OCI-LY7 (cell line): ENCODE measurements around the gene VEZF1. TPM values are rescaled to one million over a fixed set of nuclear protein-coding genes. Genes with fewer than 3 reads are reported as not detected.

Experiments used
- BruUV-seq: library from RNA; stranded (reverse); fragments of 400-500 nt; replicated peaks from 2 replicates; lab custom pipeline; 2021; lab: Mats Ljungman, UMichigan
- CTCF ChIA-PET: fragments of 300-600 bp; sonication (Branson Sonifier 250); formaldehyde crosslinking; loops from one replicate; lab custom pipeline; 2022; ENCODE audit warnings: antibody characterized with exemption; ENCODE audit not compliant: unreplicated experiment; lab: Charles Lee
- POLR2A ChIA-PET: fragments of 300-600 bp; sonication (Branson Sonifier 250); formaldehyde crosslinking; loops from one replicate; lab custom pipeline; 2022; ENCODE audit warnings: antibody characterized with exemption; lab: Charles Lee
- DNase-seq: peaks from one replicate; pipeline ENCODE4 v3.0.0-alpha.2; 2015; ENCODE audit warnings: low spot score
- H2AFZ ChIP-seq: fragments of 200-600 bp; sonication (generic), shearing (Covaris generic); 2 replicates; pipeline ENCODE4 v1.6.1; 2014; ENCODE audit warnings: mild to moderate bottlenecking, antibody characterized with exemption, low read length, moderate library complexity
- H3K27ac ChIP-seq: fragments of 200-600 bp; sonication (generic); 2 replicates; pipeline ENCODE4 v1.5.1; 2014; ENCODE audit warnings: mixed run types, low read depth, mild to moderate bottlenecking, moderate library complexity, low read length, inconsistent platforms; ENCODE audit not compliant: poor library complexity, severe bottlenecking
- H3K36me3 ChIP-seq: fragments of 200-600 bp; sonication (generic); 2 replicates; pipeline ENCODE4 v1.6.1; 2014; ENCODE audit warnings: mild to moderate bottlenecking, antibody characterized with exemption, low read length, moderate library complexity, mixed read lengths; ENCODE audit not compliant: insufficient read depth
- H3K4me1 ChIP-seq: fragments of 200-600 bp; sonication (generic); 2 replicates; pipeline ENCODE4 v1.5.1; 2014; ENCODE audit warnings: mild to moderate bottlenecking, low read length; ENCODE audit not compliant: insufficient read depth, poor library complexity, severe bottlenecking
- H3K4me2 ChIP-seq: fragments of 200-600 bp; sonication (generic); 2 replicates; pipeline ENCODE4 v1.6.1; 2014; ENCODE audit warnings: mild to moderate bottlenecking, low read length
- H3K4me3 ChIP-seq: fragments of 200-600 bp; sonication (generic); 2 replicates; pipeline ENCODE4 v1.5.1; 2014; ENCODE audit warnings: mild to moderate bottlenecking, low read depth, low read length; ENCODE audit not compliant: poor library complexity, severe bottlenecking
- H3K79me2 ChIP-seq: fragments of 200-600 bp; sonication (generic); 2 replicates; pipeline ENCODE4 v1.6.1; 2016; ENCODE audit warnings: low read depth, mild to moderate bottlenecking, low read length, moderate library complexity, mixed read lengths; ENCODE audit not compliant: insufficient read depth
- H3K9me2 ChIP-seq: fragments of 200-600 bp; sonication (generic); 2 replicates; pipeline ENCODE4 v1.6.1; 2016; ENCODE audit warnings: mild to moderate bottlenecking, low read length, mixed read lengths; ENCODE audit not compliant: insufficient read depth
- H3K9me3 ChIP-seq: fragments of 200-600 bp; sonication (generic); 2 replicates; pipeline ENCODE4 v1.6.1; 2014; ENCODE audit warnings: mild to moderate bottlenecking, mixed run types, low read length, mixed read lengths
- H4K20me1 ChIP-seq: fragments of 200-600 bp; sonication (generic); 2 replicates; pipeline ENCODE4 v1.6.1; 2014; ENCODE audit warnings: mild to moderate bottlenecking, antibody characterized with exemption, low read length, moderate library complexity, mixed read lengths; ENCODE audit not compliant: insufficient read depth
- EZH2phosphoT487 ChIP-seq: fragments of 200-600 bp; sonication (generic); IDR thresholded peaks from 2 replicates; pipeline ENCODE4 v1.6.1; 2018; ENCODE audit warnings: low read depth, borderline replicate concordance, mild to moderate bottlenecking, mixed run types, antibody characterized with exemption, low read length, moderate library complexity, mixed read lengths
- intact Hi-C: fragments of 100-400 bp; cut with micrococcal nuclease; formaldehyde crosslinking; loops from one replicate; pipeline ENCODE4 v1.10.0; 2022; ENCODE audit not compliant: unreplicated experiment
- total RNA-seq, 2 experiments: library from RNA; depleted of rRNA in 1 of 2; stranded (reverse); fragments of >200 nt in 1 of 2; shearing (Covaris generic) in 1 of 2; gene quantifications; 2 replicates each; pipeline ENCODE4 v1.2.3, GENCODE V29; 2014 to 2022
- TF ChIP-seq, protein P1 (sequence below): fragments of 200-600 bp; sonication (generic); conservative IDR thresholded peaks from 2 replicates; pipeline ENCODE4 v1.5.1; 2014; ENCODE audit warnings: mild to moderate bottlenecking, antibody characterized with exemption, low read length, moderate library complexity, mixed read lengths

Gene VEZF1
- total RNA-seq, 2 experiments from 2014 or later = 22.6 to 35.4 TPM

DNA sequence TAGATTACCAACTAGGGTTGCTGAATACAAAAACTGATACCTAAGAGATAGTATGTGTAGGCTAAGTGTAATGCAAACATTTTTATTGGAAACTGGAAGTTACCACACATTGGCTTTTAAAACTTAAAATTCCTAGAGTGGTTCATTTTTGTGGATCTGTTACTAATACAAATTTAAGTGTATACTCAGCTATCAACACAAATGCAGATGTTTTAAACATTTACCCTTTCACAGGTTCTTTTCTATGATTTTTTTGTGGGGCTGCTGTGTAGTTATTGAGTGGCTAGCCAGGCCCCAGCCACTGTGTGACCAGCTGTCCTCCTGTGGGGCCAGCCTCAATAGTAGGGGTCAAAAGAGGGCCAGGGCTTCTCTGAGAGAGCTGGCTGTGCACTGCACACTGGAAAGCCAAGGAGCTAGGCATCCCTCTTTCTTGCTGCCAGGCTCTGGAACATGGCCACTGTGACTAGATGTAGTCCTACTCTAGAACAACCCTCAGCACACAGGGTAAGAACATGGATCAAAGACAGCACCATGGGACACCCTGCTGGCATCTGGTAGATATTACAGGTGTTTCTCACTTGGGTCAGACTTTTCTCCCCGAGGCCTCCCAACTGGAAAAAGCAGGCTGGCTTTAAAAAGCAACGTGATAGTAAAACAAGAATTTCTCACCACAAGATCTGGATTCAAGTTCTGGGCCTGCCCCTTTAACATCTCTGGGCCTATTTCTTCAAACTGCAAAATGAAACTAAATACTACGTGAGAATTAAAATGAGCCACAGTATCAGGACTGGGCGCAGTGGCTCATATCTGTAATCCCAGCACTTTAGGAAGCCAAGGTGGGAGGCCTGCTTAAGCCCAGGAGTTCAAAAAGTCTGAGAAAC lies 7.3 kb upstream of the VEZF1 start:
- Histone ChIP-seq H3K4me2 (peak overlapping the region; percentile 38; the same call in 1 of the 2 replicates), H3K9me2 (no peaks in the 10 kb centered on the region), H3K9me3 (no peaks in the 10 kb centered on the region), H4K20me1 (peaks cover 41% of the 10 kb centered on the region), H3K79me2 (peaks cover 18% of the 10 kb centered on the region; the same call in 1 of the 2 replicates), H3K4me1 (peaks cover 36% of the 10 kb centered on the region), H3K4me3 (no peak overlapping the region), H3K36me3 (peaks cover 40% of the 10 kb centered on the region), H3K27ac (no peak overlapping the region), H2AFZ (no peak overlapping the region)
- CTCF ChIA-PET = no interaction called here
- POLR2A ChIA-PET = interaction anchor here (0.5 to 2.6 kb wide), 6 partner anchors 12 to 138 kb away, joined by 3 to 16 read pairs (median 4); partner anchors contain the start of gene SRSF1
- peak; percentile 77 for DNase-seq
- TF ChIP-seq, protein P1, sequence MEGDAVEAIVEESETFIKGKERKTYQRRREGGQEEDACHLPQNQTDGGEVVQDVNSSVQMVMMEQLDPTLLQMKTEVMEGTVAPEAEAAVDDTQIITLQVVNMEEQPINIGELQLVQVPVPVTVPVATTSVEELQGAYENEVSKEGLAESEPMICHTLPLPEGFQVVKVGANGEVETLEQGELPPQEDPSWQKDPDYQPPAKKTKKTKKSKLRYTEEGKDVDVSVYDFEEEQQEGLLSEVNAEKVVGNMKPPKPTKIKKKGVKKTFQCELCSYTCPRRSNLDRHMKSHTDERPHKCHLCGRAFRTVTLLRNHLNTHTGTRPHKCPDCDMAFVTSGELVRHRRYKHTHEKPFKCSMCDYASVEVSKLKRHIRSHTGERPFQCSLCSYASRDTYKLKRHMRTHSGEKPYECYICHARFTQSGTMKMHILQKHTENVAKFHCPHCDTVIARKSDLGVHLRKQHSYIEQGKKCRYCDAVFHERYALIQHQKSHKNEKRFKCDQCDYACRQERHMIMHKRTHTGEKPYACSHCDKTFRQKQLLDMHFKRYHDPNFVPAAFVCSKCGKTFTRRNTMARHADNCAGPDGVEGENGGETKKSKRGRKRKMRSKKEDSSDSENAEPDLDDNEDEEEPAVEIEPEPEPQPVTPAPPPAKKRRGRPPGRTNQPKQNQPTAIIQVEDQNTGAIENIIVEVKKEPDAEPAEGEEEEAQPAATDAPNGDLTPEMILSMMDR = peak; percentile 78
- no peak for TF ChIP-seq EZH2phosphoT487
- BruUV-seq = no TSS peak
- intact Hi-C loops = loop anchor here (1.0 to 2.0 kb wide), 3 partner anchors 103 to 137 kb away; no protein-coding TSS in a partner anchor

DNA sequence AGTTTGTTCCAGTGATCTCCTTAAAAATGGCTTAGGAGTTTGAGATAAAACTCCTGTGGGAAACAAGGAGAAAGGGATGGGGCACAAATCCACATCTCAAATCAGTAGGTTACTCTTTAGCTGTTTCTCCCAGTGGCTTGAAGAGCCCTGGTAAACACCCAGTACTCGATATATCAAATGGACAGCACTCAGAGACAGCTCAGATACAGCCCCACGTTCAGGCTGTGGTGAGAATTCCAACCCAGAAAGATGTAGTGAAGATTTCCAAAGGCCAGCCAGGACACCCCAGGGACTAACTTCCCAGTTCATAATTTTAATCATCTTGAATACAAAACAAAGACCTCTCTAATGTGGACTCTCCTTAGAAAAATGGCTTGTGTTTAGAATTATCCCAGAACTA lies 6.4 kb upstream of the VEZF1 start:
- Histone ChIP-seq H2AFZ (no peak overlapping the region), H3K4me3 (no peak overlapping the region), H3K4me1 (peaks cover 35% of the 10 kb centered on the region), H3K9me2 (no peaks in the 10 kb centered on the region), H3K9me3 (no peaks in the 10 kb centered on the region), H4K20me1 (peaks cover 33% of the 10 kb centered on the region), H3K27ac (peak overlapping the region; percentile 9), H3K4me2 (peak overlapping the region; percentile 38), H3K36me3 (peaks cover 31% of the 10 kb centered on the region), H3K79me2 (peaks cover 9% of the 10 kb centered on the region; the same call in 1 of the 2 replicates)
- no peak for TF ChIP-seq EZH2phosphoT487
- TF ChIP-seq, protein P1 = no peak
- intact Hi-C loops = loop anchor here (2.0 kb wide), 1 partner anchor 118 kb away; no protein-coding TSS in a partner anchor
- DNase-seq = no peak
- no TSS peak for BruUV-seq
- ChIA-PET POLR2A (interaction anchor here (0.5 to 2.0 kb wide), 4 partner anchors 12 to 137 kb away, joined by 3 to 7 read pairs (median 5); no protein-coding TSS in a partner anchor), CTCF (no interaction called here)
